Activated B cell treated with CpG ODN at 0.5 μM for 24 hours (primary cell): Measurements from ENCODE around the gene ADAMTS4. TPM values are rescaled to one million over a fixed set of nuclear protein-coding genes. Genes with fewer than 3 reads are reported as not detected.

Experiments
- ATAC-seq: fragments of 200-7000 bp; cut with Tn5 transposase; one replicate; pipeline ENCODE4 v1.10.0; 2021; ENCODE audit warnings: low read depth, mild to moderate bottlenecking, moderate library complexity
- CTCF ChIA-PET: fragments of 350-600 bp; sonication (Branson Sonifier 250); formaldehyde crosslinking; loops from one replicate; lab custom pipeline; 2021; ENCODE audit warnings: antibody characterized with exemption; lab: Charles Lee
- POLR2A ChIA-PET: fragments of 350-600 bp; sonication (Branson Sonifier 250); formaldehyde crosslinking; loops from one replicate; lab custom pipeline; 2021; ENCODE audit warnings: antibody characterized with exemption; lab: Charles Lee
- DNase-seq: peaks from one replicate; pipeline ENCODE4 v3.0.0; 2022
- H3K27ac Mint-ChIP-seq: one replicate; pipeline ENCODE4 v1.8.0; 2020; ENCODE audit warnings: mixed read lengths
- H3K27me3 Mint-ChIP-seq: one replicate; pipeline ENCODE4 v1.8.0; 2021; ENCODE audit warnings: mixed read lengths
- H3K36me3 Mint-ChIP-seq: one replicate; pipeline ENCODE4 v1.8.0; 2021; ENCODE audit warnings: low read depth, mixed read lengths
- H3K4me1 Mint-ChIP-seq: one replicate; pipeline ENCODE4 v1.8.0; 2021; ENCODE audit warnings: mixed read lengths
- H3K4me3 Mint-ChIP-seq: one replicate; pipeline ENCODE4 v1.8.0; 2020; ENCODE audit warnings: mild to moderate bottlenecking, mixed read lengths
- H3K9me3 Mint-ChIP-seq: one replicate; pipeline ENCODE4 v1.8.0; 2020; ENCODE audit warnings: mixed read lengths
- intact Hi-C: fragments of 100-400 bp; cut with micrococcal nuclease; formaldehyde crosslinking; loops from one replicate; pipeline ENCODE4 v1.15.1; 2024
- total RNA-seq: library from RNA; stranded (reverse); gene quantifications from 2 replicates; pipeline ENCODE4 v1.2.3, GENCODE V29; 2022
- TF ChIP-seq, protein P1 (sequence below): fragments of 200-600 bp; IDR thresholded peaks from one replicate; pipeline ENCODE4 v1.8.0; 2022; ENCODE audit warnings: antibody characterized with exemption, mild to moderate bottlenecking

ADAMTS4 gene, protein sequence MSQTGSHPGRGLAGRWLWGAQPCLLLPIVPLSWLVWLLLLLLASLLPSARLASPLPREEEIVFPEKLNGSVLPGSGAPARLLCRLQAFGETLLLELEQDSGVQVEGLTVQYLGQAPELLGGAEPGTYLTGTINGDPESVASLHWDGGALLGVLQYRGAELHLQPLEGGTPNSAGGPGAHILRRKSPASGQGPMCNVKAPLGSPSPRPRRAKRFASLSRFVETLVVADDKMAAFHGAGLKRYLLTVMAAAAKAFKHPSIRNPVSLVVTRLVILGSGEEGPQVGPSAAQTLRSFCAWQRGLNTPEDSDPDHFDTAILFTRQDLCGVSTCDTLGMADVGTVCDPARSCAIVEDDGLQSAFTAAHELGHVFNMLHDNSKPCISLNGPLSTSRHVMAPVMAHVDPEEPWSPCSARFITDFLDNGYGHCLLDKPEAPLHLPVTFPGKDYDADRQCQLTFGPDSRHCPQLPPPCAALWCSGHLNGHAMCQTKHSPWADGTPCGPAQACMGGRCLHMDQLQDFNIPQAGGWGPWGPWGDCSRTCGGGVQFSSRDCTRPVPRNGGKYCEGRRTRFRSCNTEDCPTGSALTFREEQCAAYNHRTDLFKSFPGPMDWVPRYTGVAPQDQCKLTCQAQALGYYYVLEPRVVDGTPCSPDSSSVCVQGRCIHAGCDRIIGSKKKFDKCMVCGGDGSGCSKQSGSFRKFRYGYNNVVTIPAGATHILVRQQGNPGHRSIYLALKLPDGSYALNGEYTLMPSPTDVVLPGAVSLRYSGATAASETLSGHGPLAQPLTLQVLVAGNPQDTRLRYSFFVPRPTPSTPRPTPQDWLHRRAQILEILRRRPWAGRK
- total RNA-seq = not detected in 2 replicates

DNA sequence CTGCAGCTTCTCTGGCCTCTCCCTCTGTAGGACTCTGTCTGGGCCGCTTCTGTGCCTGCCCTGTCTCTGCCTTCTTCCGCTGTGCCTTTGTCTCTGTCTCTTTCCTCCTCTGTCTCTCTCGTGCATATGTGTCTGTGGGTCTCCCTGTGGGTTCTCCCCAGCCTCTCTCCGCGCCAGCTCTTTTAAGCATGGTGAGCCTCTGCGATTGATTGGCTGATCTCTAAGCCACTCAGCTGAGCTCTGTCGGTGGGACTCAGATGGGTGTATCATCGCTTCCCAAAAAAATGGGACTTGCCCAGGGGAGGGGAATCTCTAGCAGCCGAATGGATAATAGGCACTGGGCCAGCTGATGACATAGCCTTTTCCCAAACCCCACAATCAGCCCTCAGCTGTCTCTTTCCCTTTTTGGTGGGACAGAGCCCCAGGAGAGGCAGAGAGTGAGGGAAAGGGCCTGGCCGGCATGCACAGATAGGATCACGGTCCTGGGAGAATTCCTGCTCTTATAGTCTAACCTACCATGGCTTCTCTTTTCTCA, at the start of gene ADAMTS4:
TSS of gene ADAMTS4 (minus strand) at position 158 of the 535 bp plus-strand sequence. CDS start 427 bp downstream, outside the sequence.
- intact Hi-C loops = no loop called here
- Mint-ChIP-seq H3K9me3 (no peaks in the 10 kb centered on the region), H3K27ac (no peak within 1 kb of the TSS), H3K36me3 (peaks cover 11% of the 10 kb centered on the region), H3K4me1 (peaks cover 45% of the 10 kb centered on the region), H3K4me3 (no peak within 1 kb of the TSS), H3K27me3 (no peaks in the 10 kb centered on the region)
- ATAC-seq (no peak), DNase-seq (no peak)
- CTCF ChIA-PET = interaction anchor here (1.9 kb wide), 1 partner anchor 27 kb away, joined by 8 read pairs; the partner anchor contains the start of gene TOMM40L
- TF ChIP-seq, protein P1, sequence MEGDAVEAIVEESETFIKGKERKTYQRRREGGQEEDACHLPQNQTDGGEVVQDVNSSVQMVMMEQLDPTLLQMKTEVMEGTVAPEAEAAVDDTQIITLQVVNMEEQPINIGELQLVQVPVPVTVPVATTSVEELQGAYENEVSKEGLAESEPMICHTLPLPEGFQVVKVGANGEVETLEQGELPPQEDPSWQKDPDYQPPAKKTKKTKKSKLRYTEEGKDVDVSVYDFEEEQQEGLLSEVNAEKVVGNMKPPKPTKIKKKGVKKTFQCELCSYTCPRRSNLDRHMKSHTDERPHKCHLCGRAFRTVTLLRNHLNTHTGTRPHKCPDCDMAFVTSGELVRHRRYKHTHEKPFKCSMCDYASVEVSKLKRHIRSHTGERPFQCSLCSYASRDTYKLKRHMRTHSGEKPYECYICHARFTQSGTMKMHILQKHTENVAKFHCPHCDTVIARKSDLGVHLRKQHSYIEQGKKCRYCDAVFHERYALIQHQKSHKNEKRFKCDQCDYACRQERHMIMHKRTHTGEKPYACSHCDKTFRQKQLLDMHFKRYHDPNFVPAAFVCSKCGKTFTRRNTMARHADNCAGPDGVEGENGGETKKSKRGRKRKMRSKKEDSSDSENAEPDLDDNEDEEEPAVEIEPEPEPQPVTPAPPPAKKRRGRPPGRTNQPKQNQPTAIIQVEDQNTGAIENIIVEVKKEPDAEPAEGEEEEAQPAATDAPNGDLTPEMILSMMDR = no peak
- POLR2A ChIA-PET = no interaction called here

DNA sequence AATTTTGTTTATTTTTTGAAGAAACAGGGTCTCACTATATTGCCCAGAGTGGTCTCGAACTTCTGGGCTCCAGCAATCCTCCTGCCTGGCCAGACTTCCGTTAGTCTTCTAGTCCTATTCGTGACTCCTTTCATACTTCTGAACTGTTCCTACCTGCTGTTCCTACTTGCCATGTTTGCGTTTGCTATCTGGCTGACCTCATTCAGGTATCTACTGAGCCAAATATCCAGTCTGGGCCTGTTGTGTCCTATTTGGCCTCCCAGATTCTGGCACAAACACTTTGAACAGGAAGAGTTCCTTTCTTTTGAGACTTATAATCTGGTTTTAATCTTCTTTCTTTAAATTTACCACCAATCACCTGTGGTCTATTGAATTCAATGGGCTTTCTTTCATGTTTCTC, 46.0 kb upstream of the ADAMTS4 start:
- Mint-ChIP-seq H3K27me3 (peaks cover 11% of the 10 kb centered on the region), H3K27ac (no peak overlapping the region), H3K36me3 (no peaks in the 10 kb centered on the region), H3K4me3 (no peak overlapping the region), H3K9me3 (peaks cover 2% of the 10 kb centered on the region), H3K4me1 (no peaks in the 10 kb centered on the region)
- DNase-seq (no peak), ATAC-seq (no peak)
- POLR2A ChIA-PET = no interaction called here
- TF ChIP-seq, protein P1 = no peak
- CTCF ChIA-PET = no interaction called here
- intact Hi-C loops = no loop called here

DNA sequence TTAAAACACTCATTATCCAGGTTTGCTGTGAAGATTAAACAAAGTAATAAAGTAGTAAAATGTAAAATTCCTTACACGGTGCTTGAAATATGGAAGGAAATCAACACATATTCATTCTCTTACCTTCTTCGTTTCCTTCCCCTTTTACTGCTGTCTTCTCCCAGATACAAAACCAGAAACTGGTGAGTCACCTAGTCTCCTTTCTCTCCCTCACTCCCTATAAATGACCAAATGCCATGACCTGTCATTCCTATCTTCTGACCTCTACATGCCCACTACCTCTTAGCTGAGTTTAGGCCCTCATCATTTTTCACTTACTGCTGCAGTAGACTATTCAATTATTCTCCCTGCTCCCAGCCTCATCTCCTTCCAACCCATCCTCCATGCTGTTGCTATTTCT, 43.5 kb upstream of the ADAMTS4 start:
- Mint-ChIP-seq H3K9me3 (no peaks in the 10 kb centered on the region), H3K4me1 (no peaks in the 10 kb centered on the region), H3K4me3 (no peak overlapping the region), H3K27me3 (peaks cover 17% of the 10 kb centered on the region), H3K36me3 (no peaks in the 10 kb centered on the region), H3K27ac (no peak overlapping the region)
- intact Hi-C loops = no loop called here
- no peak for ATAC-seq
- TF ChIP-seq, protein P1 = no peak
- CTCF ChIA-PET = interaction anchor here (1.3 kb wide), 1 partner anchor 32 kb away, joined by 3 read pairs; no protein-coding TSS in a partner anchor
- POLR2A ChIA-PET = no interaction called here
- DNase-seq = no peak

DNA sequence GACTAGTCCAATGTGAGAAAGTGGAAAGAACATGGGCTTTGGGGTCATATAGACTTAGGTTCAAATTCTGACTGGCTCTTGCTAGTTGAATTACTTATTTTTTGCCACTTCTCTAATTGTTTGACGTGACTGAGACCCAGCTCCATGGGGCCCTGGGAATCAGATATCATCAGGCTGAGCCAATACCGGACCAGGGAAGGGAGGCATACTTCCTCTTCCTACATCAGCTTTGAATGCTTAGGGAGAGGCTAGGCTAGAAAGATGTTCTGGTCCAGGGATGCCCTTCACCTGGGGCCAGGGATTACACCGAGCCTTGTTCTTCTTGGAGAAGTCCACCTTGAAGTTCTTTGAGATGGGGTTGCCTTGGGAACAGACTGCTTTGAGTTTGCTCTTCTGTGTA, 42.8 kb upstream of the ADAMTS4 start:
- ATAC-seq = no peak
- TF ChIP-seq, protein P1 = no peak
- intact Hi-C loops = no loop called here
- H3K27ac Mint-ChIP-seq = no peak overlapping the region
- no peaks in the 10 kb centered on the region for H3K9me3 Mint-ChIP-seq
- no peaks in the 10 kb centered on the region for H3K36me3 Mint-ChIP-seq
- H3K4me3 Mint-ChIP-seq = no peak overlapping the region
- ChIA-PET CTCF (interaction anchor here (1.3 kb wide), 1 partner anchor 31 kb away, joined by 3 read pairs; no protein-coding TSS in a partner anchor), POLR2A (no interaction called here)
- no peaks in the 10 kb centered on the region for H3K4me1 Mint-ChIP-seq
- H3K27me3 Mint-ChIP-seq = peaks cover 17% of the 10 kb centered on the region
- no peak for DNase-seq
